ACC112 (cell line): Measurements from ENCODE around the gene MAFG.
A peak's percentile ranks its signal among the peaks of the same experiment; 100 is the strongest.

ENCODE experiments used
- H2AFZ ChIP-seq: fragments of 200-600 bp; sonication (generic); one replicate; pipeline ENCODE4 v1.6.0; 2017; ENCODE audit warnings: antibody characterized with exemption, low read length; ENCODE audit not compliant: unreplicated experiment
- H3K27ac ChIP-seq: fragments of 200-600 bp; sonication (generic); 2 replicates; pipeline ENCODE4 v1.5.1; 2014; ENCODE audit warnings: low read depth, mild to moderate bottlenecking, antibody characterized with exemption, low read length, moderate library complexity
- H3K27me3 ChIP-seq: fragments of 200-600 bp; sonication (generic); 2 replicates; pipeline ENCODE4 v1.6.1; 2014; ENCODE audit warnings: mild to moderate bottlenecking, antibody characterized with exemption, low read length, moderate library complexity, mixed read lengths; ENCODE audit not compliant: insufficient read depth
- H3K36me3 ChIP-seq: fragments of 200-600 bp; sonication (generic); 2 replicates; pipeline ENCODE4 v1.6.1; 2016; ENCODE audit warnings: mild to moderate bottlenecking, antibody characterized with exemption, low read length, moderate library complexity, mixed read lengths; ENCODE audit not compliant: insufficient read depth
- H3K4me1 ChIP-seq: fragments of 200-600 bp; sonication (generic); one replicate; pipeline ENCODE4 v1.6.1; 2016; ENCODE audit warnings: low read length, mixed read lengths; ENCODE audit not compliant: insufficient read depth, unreplicated experiment, control insufficient read depth
- H3K4me3 ChIP-seq: fragments of 200-600 bp; sonication (generic); 2 replicates; pipeline ENCODE4 v1.5.1; 2014; ENCODE audit warnings: mild to moderate bottlenecking, low read depth, low read length
- H3K79me2 ChIP-seq: fragments of 200-600 bp; sonication (generic); one replicate; pipeline ENCODE4 v1.6.0; 2016; ENCODE audit warnings: low read length; ENCODE audit not compliant: control insufficient read depth, unreplicated experiment, insufficient read depth

MAFG gene

DNA sequence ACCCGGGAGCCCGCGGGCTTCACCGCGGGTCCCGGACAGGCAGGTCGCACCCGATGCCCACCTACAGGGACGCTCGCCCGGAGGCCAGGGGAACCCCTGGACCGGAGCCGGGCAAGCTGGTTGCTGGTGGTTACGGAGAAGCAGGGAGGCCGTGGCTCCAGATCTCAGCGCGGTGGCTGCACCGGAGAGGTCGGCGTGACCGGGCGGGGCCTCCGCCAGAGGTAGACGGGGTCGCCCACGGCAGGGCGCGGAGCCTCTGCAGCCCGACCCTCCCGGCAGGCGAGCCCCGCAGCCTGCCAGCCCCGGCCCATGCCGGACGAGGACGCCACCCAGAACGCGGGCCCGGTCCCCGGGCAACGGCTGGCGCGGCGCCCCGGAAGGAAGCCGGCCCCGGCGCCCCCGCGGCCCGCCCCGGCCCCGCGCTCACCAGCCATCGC lies 16.7 kb downstream of the MAFG start:
- Histone ChIP-seq H3K27ac (no peak overlapping the region), H3K4me1 (no peaks in the 10 kb centered on the region), H3K27me3 (no peaks in the 10 kb centered on the region), H2AFZ (peak overlapping the region; percentile 57), H3K4me3 (peak overlapping the region; percentile 91), H3K79me2 (peaks cover 2% of the 10 kb centered on the region), H3K36me3 (peaks cover 11% of the 10 kb centered on the region; the same call in 1 of the 2 replicates)

DNA sequence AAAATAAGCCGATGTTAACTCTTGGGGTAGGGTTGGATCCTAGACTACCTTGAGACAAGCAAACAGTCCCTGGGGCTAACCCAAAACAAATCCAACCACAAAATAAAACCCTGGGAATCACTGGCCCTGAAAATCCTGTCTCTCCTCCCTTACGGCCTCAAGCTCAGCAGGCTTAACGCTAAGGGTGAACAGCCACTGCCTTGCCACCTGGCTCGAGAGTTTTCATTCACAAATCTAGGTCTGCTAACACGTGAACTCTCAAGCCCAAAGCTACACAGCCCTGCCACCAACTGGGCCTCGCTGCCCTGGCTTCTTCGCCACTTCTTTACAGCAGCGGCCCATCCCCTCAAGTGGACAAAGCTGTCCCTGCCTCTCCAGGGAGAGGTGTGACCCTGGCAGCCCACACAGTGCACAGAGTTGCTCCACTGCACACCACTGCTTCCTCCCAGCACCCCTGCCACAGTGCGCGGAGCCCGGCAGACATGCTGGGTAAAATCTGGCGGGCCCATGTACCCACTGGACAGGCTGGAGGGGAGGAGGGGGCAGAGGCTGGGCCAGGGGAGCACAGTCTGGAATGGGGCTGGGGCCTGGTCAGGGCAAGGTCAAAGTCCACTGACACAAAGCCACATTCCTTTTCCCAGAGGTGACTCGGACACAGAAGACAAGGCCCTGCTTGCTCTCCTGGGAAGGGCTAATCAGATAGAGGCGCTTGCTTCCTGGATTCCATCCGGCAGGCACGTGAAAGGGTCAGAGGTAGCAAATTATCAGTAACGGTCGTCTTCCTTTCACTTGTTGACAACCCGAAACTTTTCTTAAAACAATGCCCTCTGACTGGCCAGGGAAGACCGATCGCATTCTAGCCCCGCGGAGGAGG lies 17.3 kb downstream of the MAFG start:
- Histone ChIP-seq H3K4me1 (no peaks in the 10 kb centered on the region), H3K36me3 (peaks cover 10% of the 10 kb centered on the region; the same call in 1 of the 2 replicates), H3K27ac (no peak overlapping the region), H3K4me3 (peak overlapping the region; percentile 91), H3K79me2 (no peaks in the 10 kb centered on the region), H2AFZ (peak overlapping the region; percentile 57), H3K27me3 (no peaks in the 10 kb centered on the region)

DNA sequence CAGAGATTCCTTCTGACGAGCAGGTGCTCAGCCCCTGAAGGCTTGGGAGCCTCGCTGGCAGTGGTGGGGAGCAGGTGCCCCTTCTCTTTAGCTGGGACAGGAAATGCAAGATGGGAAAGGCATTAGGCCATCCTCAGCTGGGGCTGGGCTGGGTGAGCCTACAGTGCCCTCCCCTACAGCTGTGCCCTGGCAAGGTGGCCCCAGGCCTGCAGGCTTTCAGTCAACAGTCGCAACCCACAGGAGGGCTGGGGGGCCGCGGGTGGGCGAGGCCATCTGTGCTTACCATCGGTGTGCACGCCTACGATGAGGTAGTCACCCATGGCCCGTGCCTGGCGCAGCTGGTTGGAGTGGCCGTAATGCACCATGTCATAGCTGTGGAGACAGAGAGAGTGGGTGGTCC lies 18.3 kb downstream of the MAFG start:
- H3K36me3 ChIP-seq: peaks cover 8% of the 10 kb centered on the region; the same call in 1 of the 2 replicates
- no peak overlapping the region for H3K27ac ChIP-seq
- H2AFZ ChIP-seq: no peak overlapping the region
- no peak overlapping the region for H3K4me3 ChIP-seq
- H3K27me3 ChIP-seq: no peaks in the 10 kb centered on the region
- no peaks in the 10 kb centered on the region for H3K79me2 ChIP-seq
- no peaks in the 10 kb centered on the region for H3K4me1 ChIP-seq

- Histone ChIP-seq H3K4me3 (no peak overlapping the region), H3K79me2 (no peaks in the 10 kb centered on the region), H3K36me3 (peaks cover 5% of the 10 kb centered on the region; the same call in 1 of the 2 replicates), H3K27me3 (no peaks in the 10 kb centered on the region), H3K4me1 (no peaks in the 10 kb centered on the region), H2AFZ (no peak overlapping the region), H3K27ac (no peak overlapping the region)
These were observed 18.7 kb downstream of the MAFG start for GRCh38 chr17:81908793-81909192.

GRCh38 chr17:81907219-81908145 lies 20.1 kb downstream of the MAFG start:
- Histone ChIP-seq H3K27ac (no peak overlapping the region), H3K27me3 (no peaks in the 10 kb centered on the region), H3K4me3 (no peak overlapping the region), H2AFZ (no peak overlapping the region), H3K79me2 (no peaks in the 10 kb centered on the region), H3K36me3 (no peaks in the 10 kb centered on the region), H3K4me1 (no peaks in the 10 kb centered on the region)

- Histone ChIP-seq H3K4me3 (no peak overlapping the region), H3K4me1 (no peaks in the 10 kb centered on the region), H2AFZ (no peak overlapping the region), H3K27ac (no peak overlapping the region), H3K79me2 (no peaks in the 10 kb centered on the region), H3K36me3 (no peaks in the 10 kb centered on the region), H3K27me3 (no peaks in the 10 kb centered on the region)
These were observed 20.9 kb downstream of the MAFG start for GRCh38 chr17:81906476-81907218.

DNA sequence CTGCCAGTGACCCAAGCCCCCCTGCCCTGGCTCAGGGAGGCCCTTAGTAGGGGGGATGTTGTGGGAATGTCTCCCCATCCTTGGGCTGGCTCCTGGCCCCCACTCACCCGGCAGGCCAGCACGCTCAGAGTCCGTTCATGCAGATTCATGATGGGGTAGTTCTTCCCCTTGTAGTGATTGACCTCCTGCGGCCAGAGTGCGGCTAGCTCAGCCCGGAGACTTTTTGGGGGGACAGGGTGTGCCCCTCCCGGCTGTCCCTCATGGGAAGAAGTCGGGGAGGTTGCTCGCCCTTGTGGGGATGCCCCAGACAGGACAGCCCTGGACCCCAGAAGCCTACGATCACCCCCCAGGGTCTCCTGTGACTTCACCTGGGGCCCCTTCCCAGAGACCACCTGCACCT lies 21.5 kb downstream of the MAFG start:
- H3K4me3 ChIP-seq: no peak overlapping the region
- H3K36me3 ChIP-seq: no peaks in the 10 kb centered on the region; the same call in 1 of the 2 replicates
- H3K4me1 ChIP-seq: no peaks in the 10 kb centered on the region
- no peaks in the 10 kb centered on the region for H3K27me3 ChIP-seq
- no peaks in the 10 kb centered on the region for H3K79me2 ChIP-seq
- no peak overlapping the region for H3K27ac ChIP-seq
- H2AFZ ChIP-seq: no peak overlapping the region

- Histone ChIP-seq H2AFZ (no peak overlapping the region), H3K27ac (no peak overlapping the region), H3K4me3 (no peak overlapping the region), H3K79me2 (no peaks in the 10 kb centered on the region), H3K36me3 (peaks cover 4% of the 10 kb centered on the region; the same call in 1 of the 2 replicates), H3K4me1 (no peaks in the 10 kb centered on the region), H3K27me3 (no peaks in the 10 kb centered on the region)
These were observed 22.1 kb downstream of the MAFG start for GRCh38 chr17:81905424-81905875.

DNA sequence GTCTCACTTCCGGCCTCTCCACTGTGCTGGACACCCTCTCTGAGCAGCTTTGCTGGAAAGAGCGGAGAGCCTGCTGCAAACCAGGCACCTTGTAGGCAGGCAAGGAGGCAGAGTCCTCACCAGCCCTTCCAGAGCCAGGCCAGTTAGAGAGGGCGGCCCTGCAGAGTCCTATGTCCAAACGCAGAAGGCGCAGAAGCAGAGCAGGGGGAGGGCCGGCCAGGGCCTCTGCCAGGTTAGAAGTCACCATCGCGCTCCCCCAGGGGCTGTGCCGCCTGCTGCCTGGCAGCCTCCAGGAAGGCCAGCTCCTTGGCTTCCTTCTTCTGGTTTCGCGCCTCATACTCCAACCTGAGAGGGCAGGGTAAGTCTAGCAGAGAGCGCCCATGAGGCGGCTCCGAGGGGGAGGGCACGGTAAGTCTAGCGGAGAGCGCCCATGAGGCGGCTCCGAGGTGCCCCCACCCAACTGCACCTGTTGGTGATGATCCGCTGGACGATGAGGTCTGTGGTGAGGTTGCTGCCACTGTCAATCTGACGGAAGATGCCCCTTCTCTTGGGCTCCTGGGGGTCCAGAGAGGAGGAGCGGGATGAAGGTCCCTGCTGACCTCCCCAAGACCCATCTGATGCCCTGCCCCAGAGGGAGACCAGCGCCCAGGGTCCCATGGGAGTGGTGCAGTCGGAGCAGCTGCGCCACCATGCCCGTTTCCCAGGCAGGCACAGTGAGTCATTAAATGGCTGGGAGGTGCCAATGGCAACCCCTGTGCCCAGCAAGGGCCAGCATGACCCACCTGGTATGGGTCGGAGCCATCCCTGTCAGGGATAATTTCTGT lies 22.7 kb downstream of the MAFG start:
- Histone ChIP-seq H2AFZ (no peak overlapping the region), H3K79me2 (no peaks in the 10 kb centered on the region), H3K27me3 (no peaks in the 10 kb centered on the region), H3K27ac (no peak overlapping the region), H3K36me3 (peaks cover 4% of the 10 kb centered on the region; the same call in 1 of the 2 replicates), H3K4me1 (no peaks in the 10 kb centered on the region), H3K4me3 (no peak overlapping the region)
